Measurements from ENCODE around the gene DSE. TPM values are rescaled to one million over a fixed set of nuclear protein-coding genes. Genes with fewer than 3 reads are reported as not detected.

DSE gene
- total and polyA plus RNA-seq, 2 experiments from 2014 or later = 12.7 to 28.1 TPM

GRCh38 chr6:116400328-116400727 lies 29.6 kb downstream of the DSE start:
- Histone ChIP-seq H3K27ac (no peak overlapping the region), H3K9me3 (ENCODE audit: low read depth) (no peaks in the 10 kb centered on the region), H3K4me1 (ENCODE audit: low read depth) (peaks cover 3% of the 10 kb centered on the region), H3K4me3 (no peak overlapping the region), H3K27me3 (no peaks in the 10 kb centered on the region), H3K36me3 (peaks cover 8% of the 10 kb centered on the region)
- peak in 1 of 2 donors; percentile 62 for DNase-seq (ENCODE audit: low read depth in 1 of 2, low spot score in 1 of 2)
- TF ChIP-seq CTCF (IDR thresholded peaks at IDR 0.05; ENCODE audit: low read depth, low read length) = no peak

GRCh38 chr6:116402108-116402937 lies 31.6 kb downstream of the DSE start:
- H3K4me3 ChIP-seq = no peak overlapping the region
- no peak for DNase-seq (ENCODE audit: low read depth in 1 of 2, low spot score in 1 of 2)
- H3K4me1 ChIP-seq (ENCODE audit: low read depth) = peaks cover 3% of the 10 kb centered on the region
- no peak for TF ChIP-seq CTCF (IDR thresholded peaks at IDR 0.05; ENCODE audit: low read depth, low read length)
- peaks cover 8% of the 10 kb centered on the region for H3K36me3 ChIP-seq
- no peaks in the 10 kb centered on the region for H3K9me3 ChIP-seq (ENCODE audit: low read depth)
- no peak overlapping the region for H3K27ac ChIP-seq
- no peaks in the 10 kb centered on the region for H3K27me3 ChIP-seq

GRCh38 chr6:116403205-116403604 lies 32.5 kb downstream of the DSE start:
- peaks cover 3% of the 10 kb centered on the region for H3K4me1 ChIP-seq (ENCODE audit: low read depth)
- DNase-seq (ENCODE audit: low read depth in 1 of 2, low spot score in 1 of 2) = no peak
- TF ChIP-seq CTCF (IDR thresholded peaks at IDR 0.05; ENCODE audit: low read depth, low read length) = no peak
- no peaks in the 10 kb centered on the region for H3K27me3 ChIP-seq
- H3K27ac ChIP-seq = no peak overlapping the region
- H3K9me3 ChIP-seq (ENCODE audit: low read depth) = no peaks in the 10 kb centered on the region
- H3K4me3 ChIP-seq = no peak overlapping the region
- peaks cover 8% of the 10 kb centered on the region for H3K36me3 ChIP-seq

- H3K27me3 ChIP-seq = no peaks in the 10 kb centered on the region
- peaks cover 7% of the 10 kb centered on the region for H3K36me3 ChIP-seq
- no peak overlapping the region for H3K27ac ChIP-seq
- peak in 1 of 2 donors; percentile 47 for DNase-seq (ENCODE audit: low read depth in 1 of 2, low spot score in 1 of 2)
- no peak for TF ChIP-seq CTCF (IDR thresholded peaks at IDR 0.05; ENCODE audit: low read depth, low read length)
- H3K4me3 ChIP-seq = no peak overlapping the region
- peaks cover 14% of the 10 kb centered on the region for H3K4me1 ChIP-seq (ENCODE audit: low read depth)
- no peaks in the 10 kb centered on the region for H3K9me3 ChIP-seq (ENCODE audit: low read depth)
Measured at GRCh38 chr6:116404696-116405095, 33.9 kb downstream of the DSE start.

GRCh38 chr6:116405138-116405537 lies 34.4 kb downstream of the DSE start:
- Histone ChIP-seq H3K4me1 (ENCODE audit: low read depth) (peaks cover 18% of the 10 kb centered on the region), H3K36me3 (peaks cover 2% of the 10 kb centered on the region), H3K27me3 (no peaks in the 10 kb centered on the region), H3K27ac (no peak overlapping the region), H3K9me3 (ENCODE audit: low read depth) (no peaks in the 10 kb centered on the region), H3K4me3 (no peak overlapping the region)
- TF ChIP-seq CTCF (IDR thresholded peaks at IDR 0.05; ENCODE audit: low read depth, low read length) = no peak
- DNase-seq (ENCODE audit: low read depth in 1 of 2, low spot score in 1 of 2) = peak in 1 of 2 donors; percentile 7

Data from cardiac muscle cell (in vitro differentiated cells and primary cell).